Lower leg skin (tissue), 3 donors: ENCODE results near the gene NTHL1.

Experiments used
- CTCF ChIP-seq, 3 donors: fragments of 450-650 bp; IDR thresholded peaks; one replicate each; pipeline ENCODE4 v1.5.1; 2016; ENCODE audit warnings: antibody characterized with exemption in 3 of 3, mild to moderate bottlenecking in 3 of 3, moderate library complexity in 2 of 3
- POLR2A ChIP-seq, 2 donors: fragments of 450-650 bp; IDR thresholded peaks; one replicate each; pipeline ENCODE4 v1.6.1; 2016 to 2017; ENCODE audit warnings: antibody characterized with exemption in 2 of 2, mild to moderate bottlenecking in 1 of 2, moderate library complexity in 1 of 2

- no peak for TF ChIP-seq POLR2A (IDR thresholded peaks at IDR 0.05)
- no peak for TF ChIP-seq CTCF (IDR thresholded peaks at IDR 0.05)
Measured at GRCh38 chr16:2095315-2095853, 47.8 kb upstream of the NTHL1 start.
